ENCODE data around the gene ITPR1.

DNA sequence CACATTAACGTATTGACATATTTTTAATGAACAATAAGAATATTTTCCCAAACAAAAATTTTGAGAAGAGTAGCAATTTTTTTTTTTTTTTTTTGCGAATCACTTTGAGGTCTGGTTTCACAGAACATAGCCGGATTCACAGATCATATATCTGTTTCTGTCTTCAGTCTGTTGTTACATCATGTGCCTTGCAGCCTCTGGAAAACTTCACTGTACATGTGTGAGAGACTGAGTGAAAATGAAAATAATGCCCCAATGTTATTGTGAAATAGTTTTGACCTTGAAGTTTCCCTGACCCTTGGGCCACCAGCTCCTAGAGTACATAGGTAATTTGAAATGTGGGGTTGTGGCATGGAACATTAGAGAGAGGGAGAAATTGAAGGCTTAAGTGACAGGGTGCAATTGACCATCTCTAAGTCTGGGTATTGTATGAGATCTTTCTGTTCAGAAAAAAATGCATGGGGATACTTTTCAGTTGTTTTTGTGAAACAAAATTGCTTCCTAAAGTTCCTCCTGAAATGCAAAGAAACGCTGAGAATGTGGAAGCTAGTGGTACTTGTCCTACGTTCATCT lies 14.0 kb downstream of the ITPR1 start:
- no peak for TF ChIP-seq POLR2A (IDR thresholded peaks at IDR 0.05)
- TF ChIP-seq, protein P1, sequence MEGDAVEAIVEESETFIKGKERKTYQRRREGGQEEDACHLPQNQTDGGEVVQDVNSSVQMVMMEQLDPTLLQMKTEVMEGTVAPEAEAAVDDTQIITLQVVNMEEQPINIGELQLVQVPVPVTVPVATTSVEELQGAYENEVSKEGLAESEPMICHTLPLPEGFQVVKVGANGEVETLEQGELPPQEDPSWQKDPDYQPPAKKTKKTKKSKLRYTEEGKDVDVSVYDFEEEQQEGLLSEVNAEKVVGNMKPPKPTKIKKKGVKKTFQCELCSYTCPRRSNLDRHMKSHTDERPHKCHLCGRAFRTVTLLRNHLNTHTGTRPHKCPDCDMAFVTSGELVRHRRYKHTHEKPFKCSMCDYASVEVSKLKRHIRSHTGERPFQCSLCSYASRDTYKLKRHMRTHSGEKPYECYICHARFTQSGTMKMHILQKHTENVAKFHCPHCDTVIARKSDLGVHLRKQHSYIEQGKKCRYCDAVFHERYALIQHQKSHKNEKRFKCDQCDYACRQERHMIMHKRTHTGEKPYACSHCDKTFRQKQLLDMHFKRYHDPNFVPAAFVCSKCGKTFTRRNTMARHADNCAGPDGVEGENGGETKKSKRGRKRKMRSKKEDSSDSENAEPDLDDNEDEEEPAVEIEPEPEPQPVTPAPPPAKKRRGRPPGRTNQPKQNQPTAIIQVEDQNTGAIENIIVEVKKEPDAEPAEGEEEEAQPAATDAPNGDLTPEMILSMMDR (IDR thresholded peaks at IDR 0.05): no peak

All from thyroid gland (tissue), 4 donors.